Hepatocyte (in vitro differentiated cells): ENCODE data around the gene FGF5.

Experiments used
- CTCF ChIP-seq: fragments of 200-600 bp; sonication (generic); IDR thresholded peaks from 2 replicates; pipeline ENCODE4 v1.5.1; 2016; ENCODE audit warnings: antibody characterized with exemption, mild to moderate bottlenecking; ENCODE audit not compliant: poor library complexity
- EZH2 ChIP-seq: fragments of 200-600 bp; sonication (generic); IDR thresholded peaks from 2 replicates; pipeline ENCODE4 v1.6.1; 2016; ENCODE audit warnings: antibody characterized with exemption, mild to moderate bottlenecking, borderline replicate concordance
- EZH2phosphoT487 ChIP-seq: fragments of 200-600 bp; sonication (generic); IDR thresholded peaks from one replicate; pipeline ENCODE4 v1.6.1; 2018; ENCODE audit warnings: antibody characterized with exemption, mild to moderate bottlenecking, low read depth, moderate library complexity; ENCODE audit not compliant: unreplicated experiment, severe bottlenecking

DNA sequence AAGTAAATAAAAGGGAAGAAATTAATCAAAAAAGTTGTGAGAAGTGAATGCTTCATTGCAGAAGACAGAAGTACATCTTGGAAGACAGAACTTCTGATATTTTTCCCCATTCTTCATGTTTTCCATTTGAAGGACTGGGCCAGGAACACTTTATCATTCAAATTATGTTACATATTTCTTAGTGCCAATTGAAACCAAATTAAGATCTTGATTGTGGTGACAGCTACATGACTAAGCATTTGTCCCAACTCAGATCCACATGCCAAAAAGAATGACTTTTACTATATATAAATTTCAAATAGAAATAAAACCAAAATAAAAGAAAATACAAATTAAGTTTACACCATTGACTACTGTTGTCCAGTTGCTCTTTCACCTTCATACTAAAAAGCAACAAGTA lies 14.0 kb upstream of the FGF5 start:
- TF ChIP-seq CTCF (no peak), EZH2 (no peak), EZH2phosphoT487 (no peak)
